GM18526 (cell line): ENCODE measurements around the gene NAA40.

Experiments
- POLR2A ChIP-seq: IDR thresholded peaks from 3 replicates; pipeline ENCODE4 v1.6.1; 2011; ENCODE audit not compliant: insufficient read length; ENCODE audit errors: extremely low read depth

Gene NAA40

DNA sequence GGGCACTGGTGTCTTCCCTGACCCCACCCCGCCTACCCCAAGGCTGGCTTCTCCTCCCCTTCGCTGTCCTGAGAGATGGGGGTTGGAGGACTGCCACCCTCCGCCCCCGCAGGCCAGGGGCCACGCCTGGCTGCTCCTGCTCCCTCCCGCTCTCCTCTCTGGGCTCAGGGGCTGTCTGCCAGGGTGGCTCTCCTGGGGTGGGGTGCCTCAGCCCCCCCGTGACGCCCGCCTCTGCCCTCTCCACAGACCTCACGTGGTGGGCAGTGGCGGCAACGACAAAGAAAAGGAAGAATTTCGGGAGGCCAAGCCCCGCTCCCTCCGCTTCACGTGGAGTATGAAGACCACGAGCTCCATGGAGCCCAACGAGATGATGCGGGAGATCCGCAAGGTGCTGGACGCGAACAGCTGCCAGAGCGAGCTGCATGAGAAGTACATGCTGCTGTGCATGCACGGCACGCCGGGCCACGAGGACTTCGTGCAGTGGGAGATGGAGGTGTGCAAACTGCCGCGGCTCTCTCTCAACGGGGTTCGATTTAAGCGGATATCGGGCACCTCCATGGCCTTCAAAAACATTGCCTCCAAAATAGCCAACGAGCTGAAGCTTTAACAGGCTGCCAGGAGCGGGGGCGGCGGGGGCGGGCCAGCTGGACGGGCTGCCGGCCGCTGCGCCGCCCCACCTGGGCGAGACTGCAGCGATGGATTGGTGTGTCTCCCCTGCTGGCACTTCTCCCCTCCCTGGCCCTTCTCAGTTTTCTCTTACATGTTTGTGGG lies 30.0 kb upstream of the NAA40 start:
- TF ChIP-seq POLR2A = no peak

DNA sequence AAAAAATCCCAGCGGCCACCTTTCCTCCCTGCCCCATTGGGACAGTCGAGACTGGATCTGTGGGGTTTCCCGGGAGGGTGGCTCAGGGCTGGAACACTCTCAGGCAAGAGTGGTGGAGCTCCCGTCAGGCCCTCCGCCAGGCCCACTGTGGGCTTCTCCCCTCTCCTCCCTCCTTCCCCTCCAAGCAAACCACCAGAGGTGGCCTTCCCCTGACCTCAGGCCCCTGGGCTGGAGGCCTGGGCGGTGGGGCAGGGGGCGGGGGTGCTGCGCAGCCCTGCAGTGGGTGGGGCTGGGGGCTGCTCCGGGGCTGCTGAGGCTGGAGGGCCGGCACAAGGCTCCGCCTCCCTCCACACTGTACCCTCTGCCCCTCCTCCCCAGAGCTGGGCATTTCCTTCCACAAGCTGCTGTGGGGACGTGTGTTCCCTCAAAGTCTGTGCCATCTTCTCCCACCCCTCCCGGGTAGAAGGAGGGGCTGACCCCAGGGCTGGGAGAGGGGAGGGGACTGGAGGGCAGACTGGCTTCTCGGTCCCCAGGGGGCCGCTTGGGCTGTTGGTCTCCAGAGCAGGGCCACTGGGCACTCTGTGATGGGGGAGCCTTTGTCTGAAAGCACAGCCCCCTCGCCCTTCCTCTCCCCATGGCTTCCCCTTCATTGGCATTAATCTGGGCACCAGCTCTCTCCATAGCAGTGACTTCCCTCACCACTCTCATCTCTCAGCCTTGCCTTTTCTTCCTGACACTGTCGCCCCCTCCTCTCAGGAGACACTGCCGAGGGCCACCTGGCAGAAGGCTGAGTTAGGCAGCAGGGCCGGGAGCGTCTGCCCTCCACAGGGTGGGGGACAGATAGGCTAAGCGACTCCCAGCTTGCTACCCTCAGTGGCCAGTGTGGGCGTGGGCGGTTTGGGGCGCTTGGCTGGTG lies 29.0 kb upstream of the NAA40 start:
- no peak for TF ChIP-seq POLR2A

DNA sequence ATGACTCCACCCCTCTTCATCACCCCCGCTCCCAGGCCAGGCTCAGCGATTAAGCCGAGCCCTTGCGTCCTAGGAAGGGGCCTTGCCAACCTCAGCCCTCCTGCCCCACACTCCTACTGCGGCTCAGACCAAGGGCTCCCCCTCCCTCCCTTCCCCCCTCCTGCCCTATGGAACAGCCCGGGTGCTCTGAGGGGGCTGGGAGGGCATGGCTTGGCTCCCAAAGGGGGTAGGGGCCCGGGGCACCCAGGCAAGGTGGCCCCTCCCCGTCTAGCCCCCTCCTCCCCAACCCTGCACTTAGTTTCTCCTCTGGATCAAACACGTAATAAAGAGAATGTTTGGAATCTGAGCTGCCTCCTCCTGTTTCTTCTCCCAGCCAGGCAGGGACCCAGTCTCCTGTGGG lies 28.1 kb upstream of the NAA40 start:
- TF ChIP-seq POLR2A = no peak

DNA sequence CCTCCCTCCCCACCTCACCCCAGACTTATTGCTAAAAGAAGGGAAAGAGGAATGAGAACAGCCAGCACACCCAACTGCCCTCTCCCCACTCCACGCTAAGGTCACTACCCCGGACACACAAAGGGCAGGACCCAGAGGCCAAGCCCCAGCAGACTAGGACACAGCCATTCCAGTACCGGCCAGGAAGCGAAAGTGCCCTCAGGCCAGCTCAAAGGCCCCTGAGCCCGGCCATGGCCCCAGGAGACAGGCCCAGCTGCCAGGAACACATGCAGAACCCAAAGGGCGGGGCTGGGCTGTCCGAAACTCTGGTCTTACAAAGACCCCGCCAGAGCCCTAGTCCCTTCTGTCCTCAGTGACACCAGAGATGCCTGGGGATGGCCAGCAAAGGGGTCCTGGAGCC lies 27.4 kb upstream of the NAA40 start:
- TF ChIP-seq POLR2A = no peak

DNA sequence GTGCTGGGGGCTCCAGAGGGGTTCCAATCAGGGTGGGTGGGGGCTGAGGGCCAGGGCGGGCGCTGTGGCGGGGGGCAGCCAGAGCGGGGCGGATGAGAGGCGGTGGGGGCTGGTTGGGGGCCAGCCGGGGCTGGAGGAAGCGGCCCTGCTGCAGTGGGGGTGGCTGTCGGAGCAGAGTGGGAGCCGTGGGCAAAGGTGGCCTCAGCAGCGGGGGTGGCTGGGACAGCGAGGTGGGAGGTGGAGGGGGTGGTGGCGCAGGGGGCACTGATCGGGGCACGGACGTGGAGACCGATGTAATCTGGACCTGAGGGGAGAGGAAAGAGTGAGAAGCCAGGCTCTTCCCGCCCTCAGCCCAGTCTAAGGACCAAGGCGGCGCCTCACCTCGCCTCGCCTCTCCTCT lies 26.9 kb upstream of the NAA40 start:
- no peak for TF ChIP-seq POLR2A

DNA sequence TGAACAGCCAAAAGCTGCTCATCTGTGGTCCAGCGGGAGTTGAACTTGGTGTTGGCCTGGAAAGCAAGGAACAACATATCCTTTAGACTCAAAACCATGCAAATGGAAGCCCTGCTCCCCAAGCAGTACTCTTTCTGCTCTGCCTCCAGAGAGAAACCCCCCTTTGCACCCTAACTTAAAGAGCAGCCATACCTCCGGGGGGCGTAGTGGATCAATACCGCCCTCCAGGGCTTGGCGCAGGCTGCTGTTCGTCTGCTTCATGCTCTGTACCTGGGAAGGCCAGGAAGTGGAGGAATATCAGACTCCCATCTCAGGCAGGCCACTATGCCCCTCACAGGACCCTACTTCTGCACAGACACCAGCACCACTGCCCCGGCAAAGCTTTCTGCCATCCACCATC lies 26.1 kb upstream of the NAA40 start:
- no peak for TF ChIP-seq POLR2A

DNA sequence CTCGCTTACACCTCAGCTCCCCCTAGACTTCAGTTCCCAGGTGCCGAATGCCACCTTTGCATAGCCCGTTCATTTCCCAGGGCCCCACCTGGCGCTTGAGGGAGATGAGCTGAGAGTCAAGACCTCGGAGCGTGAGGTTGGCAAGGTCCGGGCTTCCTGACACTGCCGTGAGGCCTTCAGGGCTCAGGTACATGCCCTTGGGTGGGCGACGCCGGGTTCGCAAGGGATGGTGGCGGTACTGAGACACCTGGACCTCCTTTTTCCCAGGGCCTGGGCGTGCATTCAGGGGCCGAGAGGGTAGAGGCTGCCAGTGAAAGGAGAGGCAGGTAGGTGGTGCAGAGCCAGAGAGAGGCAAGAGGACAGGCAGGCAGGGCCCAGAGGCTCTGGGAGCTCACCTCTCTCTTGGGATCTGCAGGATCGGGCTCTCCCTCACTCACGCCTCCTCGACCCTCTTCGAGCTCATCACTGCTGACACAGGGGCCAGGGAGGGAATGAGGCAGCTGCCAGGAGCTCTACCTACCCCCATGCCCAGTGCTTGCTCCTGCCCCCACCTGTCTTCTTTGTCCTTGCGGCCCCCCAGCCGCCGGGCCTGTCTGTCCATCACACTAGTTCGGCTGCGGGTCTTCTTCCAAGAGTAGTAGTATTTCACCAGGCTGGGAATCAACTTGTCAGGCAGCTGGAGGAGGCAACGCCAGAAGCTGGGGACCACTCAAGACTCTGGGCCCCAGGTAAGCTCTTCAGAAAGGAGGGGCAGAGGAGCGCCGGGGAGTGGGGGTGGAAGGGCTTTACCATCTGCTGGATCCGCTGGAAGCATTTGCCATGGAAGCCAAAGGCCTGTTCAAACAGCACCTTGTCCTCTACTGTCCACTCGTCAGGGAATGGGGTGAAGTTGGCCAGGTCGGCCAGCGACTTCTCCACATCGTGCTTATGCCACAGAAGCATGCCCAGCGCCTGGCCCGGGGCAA lies 24.7 kb upstream of the NAA40 start:
- TF ChIP-seq POLR2A = no peak

DNA sequence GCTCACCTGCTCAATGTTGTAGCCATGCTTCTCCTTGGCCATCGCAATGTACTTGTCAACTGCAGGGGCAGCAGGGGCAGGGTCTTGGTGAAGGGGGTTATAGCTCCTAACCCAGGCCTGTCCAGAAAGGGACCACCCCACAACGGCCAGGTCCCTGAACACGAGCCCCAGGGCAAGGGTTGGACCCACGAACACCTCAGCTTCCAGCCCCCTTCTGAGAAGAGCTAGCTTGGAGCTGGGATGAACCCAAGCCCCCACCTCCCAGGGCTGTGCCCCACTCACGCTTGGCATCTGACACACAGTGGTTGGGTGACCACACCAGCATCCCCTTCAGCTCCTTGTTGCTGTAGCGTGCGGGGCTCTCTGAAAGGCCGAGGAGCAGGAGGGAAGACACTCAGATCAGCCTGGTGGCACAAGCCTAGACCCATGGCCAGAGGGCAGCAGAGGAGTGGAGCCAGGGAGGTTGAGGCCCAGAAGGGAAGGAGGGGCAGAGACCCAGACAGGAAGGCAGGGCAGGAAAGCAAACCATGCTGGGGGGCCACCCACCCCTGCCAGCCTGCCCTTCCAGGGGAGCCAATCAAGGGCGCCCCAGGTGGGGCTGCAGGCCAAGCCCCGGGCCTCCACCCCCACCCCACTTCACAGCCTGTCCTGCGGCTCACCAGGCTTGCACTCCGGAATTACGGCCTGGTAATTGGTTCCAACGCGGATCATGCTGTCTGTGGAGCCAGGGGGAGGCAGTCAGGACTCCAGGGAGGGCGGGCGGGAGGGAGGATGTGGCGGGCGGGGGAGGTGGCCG lies 23.7 kb upstream of the NAA40 start:
- TF ChIP-seq POLR2A = no peak

DNA sequence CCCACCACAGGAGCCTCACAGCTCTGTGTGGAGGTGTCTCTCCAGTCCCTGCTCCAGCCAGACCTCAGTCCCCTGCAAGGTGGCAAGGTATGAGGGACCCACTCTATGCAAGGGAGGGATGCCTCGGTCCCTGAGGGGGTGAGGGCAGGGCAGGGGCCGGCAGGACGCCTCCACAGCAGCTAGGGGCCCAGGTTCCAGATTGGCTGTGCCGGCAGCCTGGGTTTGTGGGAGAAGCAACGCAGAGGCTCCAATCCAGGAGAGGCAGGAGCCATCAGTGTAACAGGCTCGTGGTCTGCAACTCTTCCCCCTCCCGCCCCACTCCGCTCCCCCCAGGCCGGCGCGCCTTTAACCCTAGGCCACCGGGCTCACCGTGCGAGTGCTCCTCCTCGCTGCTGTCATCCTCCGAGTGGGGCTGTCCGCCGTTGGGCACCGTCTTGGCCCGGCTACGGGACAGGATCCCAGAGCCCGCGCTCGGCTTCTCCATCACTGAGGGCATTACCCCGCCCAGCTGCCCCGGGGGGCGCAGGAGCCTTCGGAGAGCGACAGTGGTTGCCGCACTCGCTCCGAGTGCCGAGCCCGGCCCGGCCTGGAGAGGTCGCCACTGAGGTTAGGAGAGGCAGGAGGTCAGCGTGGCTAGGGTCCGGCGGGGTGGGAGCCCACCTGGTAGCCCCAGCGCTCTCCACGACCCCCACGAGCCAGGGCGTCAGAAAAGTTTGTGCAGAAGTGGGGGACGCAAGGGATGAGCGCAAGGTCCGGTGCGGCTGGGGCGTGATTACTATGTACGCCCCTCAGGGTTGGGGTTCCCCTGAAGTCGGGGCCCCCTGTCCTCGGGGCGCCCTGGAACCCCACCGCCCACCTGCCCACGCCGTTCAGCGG lies 22.6 kb upstream of the NAA40 start:
- TF ChIP-seq POLR2A = no peak

DNA sequence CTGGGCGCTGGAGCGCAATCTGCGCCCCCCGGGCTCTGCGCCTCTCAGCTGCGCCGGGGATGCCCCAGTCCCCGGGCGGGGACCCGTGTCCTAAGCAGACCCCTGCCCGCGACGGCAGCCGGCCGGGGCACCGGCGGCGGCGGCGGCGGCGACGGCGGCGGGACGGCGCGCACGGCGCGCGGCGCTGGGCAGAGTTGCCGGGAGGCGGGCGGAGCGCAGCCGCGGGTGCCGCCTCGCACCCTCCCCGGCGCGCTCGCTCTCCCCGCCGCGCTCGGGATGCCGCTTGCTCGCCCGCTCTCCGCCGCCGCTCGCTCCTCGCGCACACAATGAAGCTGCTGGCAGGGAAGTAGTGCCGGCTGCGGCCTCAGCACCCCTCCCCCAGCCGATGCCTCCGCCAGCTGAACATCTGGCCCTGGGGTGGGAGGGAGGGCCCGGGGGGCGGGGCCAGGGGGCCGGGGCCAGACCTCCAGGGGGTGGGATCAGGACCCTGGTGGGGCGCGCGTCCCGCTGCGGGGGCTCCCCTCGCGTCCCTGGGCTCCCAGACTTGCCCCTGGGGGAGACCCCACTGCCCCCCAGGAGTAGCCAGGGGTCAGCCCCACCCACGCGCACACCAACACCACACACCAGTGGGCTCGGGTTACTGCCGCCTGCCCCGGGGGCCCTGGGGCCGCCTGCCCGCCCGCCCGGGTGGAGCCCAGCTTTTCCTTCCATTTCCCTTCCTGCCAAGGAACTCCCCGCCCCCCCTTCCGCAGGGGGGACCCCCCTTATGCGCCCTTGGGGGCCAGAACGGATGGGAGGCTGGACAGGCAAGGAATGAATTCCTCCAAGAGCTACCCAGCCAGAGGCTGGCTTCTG lies 21.7 kb upstream of the NAA40 start, which contains the start of gene RCOR2:
RCOR2 (minus strand) TSS at position 328 of the 855 bp plus-strand sequence. CDS start 708 bp downstream, outside the sequence.
- peak; percentile 26 for TF ChIP-seq POLR2A

DNA sequence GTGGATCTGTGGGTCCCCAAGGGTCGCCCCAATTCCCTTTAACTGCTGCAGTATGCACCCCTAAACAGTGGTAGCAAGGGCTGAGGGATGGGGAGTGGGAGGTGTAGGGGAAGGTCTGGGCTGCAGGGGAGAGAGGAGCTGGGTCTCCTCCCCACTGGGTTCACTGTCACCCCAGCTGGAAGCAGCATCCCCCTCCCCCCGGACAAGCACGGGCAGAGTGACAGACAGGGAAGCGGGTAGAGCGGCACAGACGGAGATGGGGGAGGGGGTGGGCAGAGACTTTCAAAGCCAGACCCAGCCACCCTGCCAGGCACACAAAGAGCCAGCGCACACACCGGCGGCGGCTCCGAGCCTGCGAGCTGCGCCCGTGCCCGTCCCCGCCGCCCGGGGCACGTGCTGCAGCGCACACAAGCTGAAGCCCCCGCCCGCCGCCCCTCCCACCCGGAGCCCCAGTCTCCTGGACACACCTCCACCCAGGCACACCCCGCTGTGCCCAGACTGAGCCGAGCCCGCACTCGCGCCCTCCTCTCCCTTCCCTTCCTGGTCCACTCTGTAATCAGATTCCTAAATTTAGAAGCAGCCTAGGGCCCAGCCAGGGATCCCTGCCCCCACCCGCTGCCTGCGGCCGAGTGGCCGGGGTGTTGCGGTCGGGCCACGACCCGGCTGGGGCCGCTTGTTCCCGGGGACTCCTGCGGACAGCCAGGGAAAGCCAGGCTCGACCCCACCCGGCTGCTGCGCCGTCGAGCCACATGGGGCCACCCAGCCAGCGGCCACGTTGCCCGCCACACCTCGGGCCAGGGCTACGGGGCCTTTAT lies 20.9 kb upstream of the NAA40 start:
- no peak for TF ChIP-seq POLR2A
